ENCODE data around the gene ATP6V0B.

The ATP6V0B gene

DNA sequence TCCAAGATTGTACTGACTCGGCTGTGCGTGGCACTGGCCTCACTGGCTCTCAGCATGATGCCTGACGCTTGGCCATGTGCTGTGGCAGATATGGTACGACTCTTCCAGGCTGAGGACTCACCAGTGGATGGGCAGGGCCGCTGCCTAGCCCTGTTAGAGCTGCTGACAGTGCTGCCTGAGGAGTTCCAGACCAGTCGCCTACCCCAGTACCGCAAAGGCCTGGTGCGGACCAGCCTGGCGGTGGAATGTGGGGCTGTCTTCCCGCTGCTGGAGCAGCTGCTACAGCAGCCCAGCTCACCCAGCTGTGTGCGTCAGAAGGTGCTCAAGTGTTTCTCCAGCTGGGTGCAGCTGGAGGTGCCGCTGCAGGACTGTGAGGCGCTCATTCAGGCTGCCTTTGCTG lies 25.1 kb upstream of the ATP6V0B start:
- no peak overlapping the region for H3K27ac ChIP-seq (replicated peaks)
- TF ChIP-seq GABPA (IDR thresholded peaks at IDR 0.05; ENCODE audit: low read depth), result no peak
- no peak for DNase-seq (ENCODE audit: low read depth in 1 of 2, low spot score in 1 of 2)
- no peaks in the 10 kb centered on the region for H3K27me3 ChIP-seq (ENCODE audit: insufficient read depth, poor library complexity, severe bottlenecking)
- H3K4me3 ChIP-seq (replicated peaks; ENCODE audit: insufficient read depth, low read length), result no peak overlapping the region

DNA sequence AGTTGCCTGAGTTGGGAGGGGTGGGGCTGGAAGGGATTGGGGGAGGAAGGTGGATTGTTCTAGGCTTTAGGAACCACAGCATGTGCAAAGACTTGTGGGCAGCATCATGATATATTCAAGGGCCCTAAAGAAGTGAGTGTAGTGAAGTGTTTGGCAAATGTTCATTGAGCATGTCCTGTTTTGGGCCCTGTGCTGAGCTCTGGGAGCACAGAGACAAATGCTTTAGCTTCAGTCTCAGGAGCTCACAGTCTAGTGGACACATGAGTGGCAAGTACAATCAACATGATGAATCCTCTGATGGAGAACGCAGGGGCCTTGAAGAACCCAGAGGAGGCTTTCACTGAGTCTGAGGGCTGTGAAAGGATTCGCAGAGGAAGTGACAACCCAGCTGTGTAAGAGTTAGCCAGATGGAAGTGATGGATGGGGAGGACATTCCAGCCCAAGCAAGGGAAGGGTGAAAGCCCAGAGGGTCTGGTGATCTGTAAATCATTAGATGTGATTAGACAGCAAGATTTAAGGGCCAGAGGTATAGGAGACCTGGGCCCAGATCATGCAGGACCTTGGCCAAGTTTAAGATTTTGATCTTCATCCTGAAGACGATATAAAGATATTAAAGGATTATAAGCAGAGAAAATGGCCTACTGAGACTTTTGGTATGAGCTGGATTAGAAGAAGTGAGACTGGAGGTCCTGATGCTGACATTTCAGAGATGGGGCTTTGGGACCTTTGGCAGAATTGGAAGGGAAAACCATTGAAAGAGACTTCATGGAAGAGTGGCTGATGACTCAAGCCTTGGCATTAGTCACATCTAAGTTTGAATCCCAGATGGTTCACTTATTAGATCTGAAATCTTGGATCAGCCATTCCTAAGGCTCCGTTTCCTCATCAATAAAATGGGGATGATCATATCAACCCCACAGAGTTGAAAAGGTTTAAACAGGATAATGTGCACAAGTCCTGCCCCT lies 23.5 kb upstream of the ATP6V0B start:
- Histone ChIP-seq H3K4me3 (replicated peaks; ENCODE audit: insufficient read depth, low read length) (no peak overlapping the region), H3K27me3 (ENCODE audit: insufficient read depth, poor library complexity, severe bottlenecking) (no peaks in the 10 kb centered on the region), H3K27ac (replicated peaks) (no peak overlapping the region)
- TF ChIP-seq, protein P1, sequence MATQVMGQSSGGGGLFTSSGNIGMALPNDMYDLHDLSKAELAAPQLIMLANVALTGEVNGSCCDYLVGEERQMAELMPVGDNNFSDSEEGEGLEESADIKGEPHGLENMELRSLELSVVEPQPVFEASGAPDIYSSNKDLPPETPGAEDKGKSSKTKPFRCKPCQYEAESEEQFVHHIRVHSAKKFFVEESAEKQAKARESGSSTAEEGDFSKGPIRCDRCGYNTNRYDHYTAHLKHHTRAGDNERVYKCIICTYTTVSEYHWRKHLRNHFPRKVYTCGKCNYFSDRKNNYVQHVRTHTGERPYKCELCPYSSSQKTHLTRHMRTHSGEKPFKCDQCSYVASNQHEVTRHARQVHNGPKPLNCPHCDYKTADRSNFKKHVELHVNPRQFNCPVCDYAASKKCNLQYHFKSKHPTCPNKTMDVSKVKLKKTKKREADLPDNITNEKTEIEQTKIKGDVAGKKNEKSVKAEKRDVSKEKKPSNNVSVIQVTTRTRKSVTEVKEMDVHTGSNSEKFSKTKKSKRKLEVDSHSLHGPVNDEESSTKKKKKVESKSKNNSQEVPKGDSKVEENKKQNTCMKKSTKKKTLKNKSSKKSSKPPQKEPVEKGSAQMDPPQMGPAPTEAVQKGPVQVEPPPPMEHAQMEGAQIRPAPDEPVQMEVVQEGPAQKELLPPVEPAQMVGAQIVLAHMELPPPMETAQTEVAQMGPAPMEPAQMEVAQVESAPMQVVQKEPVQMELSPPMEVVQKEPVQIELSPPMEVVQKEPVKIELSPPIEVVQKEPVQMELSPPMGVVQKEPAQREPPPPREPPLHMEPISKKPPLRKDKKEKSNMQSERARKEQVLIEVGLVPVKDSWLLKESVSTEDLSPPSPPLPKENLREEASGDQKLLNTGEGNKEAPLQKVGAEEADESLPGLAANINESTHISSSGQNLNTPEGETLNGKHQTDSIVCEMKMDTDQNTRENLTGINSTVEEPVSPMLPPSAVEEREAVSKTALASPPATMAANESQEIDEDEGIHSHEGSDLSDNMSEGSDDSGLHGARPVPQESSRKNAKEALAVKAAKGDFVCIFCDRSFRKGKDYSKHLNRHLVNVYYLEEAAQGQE (IDR thresholded peaks at IDR 0.05; ENCODE audit: insufficient replicate concordance, low read depth), result no peak
- TF ChIP-seq POLR2AphosphoS5 (IDR thresholded peaks at IDR 0.05; ENCODE audit: low read depth), result no peak
- TF ChIP-seq, protein P2, sequence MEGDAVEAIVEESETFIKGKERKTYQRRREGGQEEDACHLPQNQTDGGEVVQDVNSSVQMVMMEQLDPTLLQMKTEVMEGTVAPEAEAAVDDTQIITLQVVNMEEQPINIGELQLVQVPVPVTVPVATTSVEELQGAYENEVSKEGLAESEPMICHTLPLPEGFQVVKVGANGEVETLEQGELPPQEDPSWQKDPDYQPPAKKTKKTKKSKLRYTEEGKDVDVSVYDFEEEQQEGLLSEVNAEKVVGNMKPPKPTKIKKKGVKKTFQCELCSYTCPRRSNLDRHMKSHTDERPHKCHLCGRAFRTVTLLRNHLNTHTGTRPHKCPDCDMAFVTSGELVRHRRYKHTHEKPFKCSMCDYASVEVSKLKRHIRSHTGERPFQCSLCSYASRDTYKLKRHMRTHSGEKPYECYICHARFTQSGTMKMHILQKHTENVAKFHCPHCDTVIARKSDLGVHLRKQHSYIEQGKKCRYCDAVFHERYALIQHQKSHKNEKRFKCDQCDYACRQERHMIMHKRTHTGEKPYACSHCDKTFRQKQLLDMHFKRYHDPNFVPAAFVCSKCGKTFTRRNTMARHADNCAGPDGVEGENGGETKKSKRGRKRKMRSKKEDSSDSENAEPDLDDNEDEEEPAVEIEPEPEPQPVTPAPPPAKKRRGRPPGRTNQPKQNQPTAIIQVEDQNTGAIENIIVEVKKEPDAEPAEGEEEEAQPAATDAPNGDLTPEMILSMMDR (IDR thresholded peaks at IDR 0.05; ENCODE audit: insufficient read depth, low read length), result no peak
- TF ChIP-seq GABPA (IDR thresholded peaks at IDR 0.05; ENCODE audit: low read depth), result no peak
- no peak for TF ChIP-seq SPI1 (IDR thresholded peaks at IDR 0.05; ENCODE audit: borderline replicate concordance, low read depth)
- DNase-seq (ENCODE audit: low read depth in 1 of 2, low spot score in 1 of 2), result no peak

DNA sequence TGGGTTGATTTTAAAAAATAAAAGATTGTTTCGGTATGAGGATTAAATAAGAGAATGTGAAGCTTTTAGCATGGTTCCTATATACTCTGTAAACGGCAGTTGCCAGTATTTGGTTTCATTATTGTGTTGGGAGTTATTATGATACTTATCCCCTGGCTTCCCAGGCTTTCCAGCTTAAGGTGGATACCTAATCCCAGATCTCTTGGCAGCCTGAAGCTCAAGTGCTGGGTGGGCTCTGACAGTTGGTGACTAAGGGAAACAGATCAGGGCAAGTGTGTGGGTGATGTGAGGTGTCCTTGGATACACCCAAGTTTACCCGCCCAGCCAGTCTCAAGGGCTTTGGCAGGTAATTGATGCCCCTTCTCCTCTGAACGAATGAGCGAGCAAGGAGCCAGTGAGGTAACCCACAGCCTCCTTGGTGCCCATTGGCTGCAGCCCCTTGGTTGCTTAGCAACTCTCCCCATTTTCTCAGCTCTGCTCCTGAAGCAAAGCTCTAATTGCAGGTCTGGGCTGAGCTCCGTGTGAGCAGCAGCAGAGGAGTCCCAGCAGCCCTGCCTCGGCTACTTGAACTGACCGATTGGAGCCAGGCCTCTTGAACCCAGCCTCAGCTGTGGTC lies 21.9 kb upstream of the ATP6V0B start:
- TF ChIP-seq GABPA (IDR thresholded peaks at IDR 0.05; ENCODE audit: low read depth) (no peak), SPI1 (IDR thresholded peaks at IDR 0.05; ENCODE audit: borderline replicate concordance, low read depth) (no peak), POLR2AphosphoS5 (IDR thresholded peaks at IDR 0.05; ENCODE audit: low read depth) (no peak)
- TF ChIP-seq, protein P2 (IDR thresholded peaks at IDR 0.05; ENCODE audit: insufficient read depth, low read length), result no peak
- TF ChIP-seq, protein P1 (IDR thresholded peaks at IDR 0.05; ENCODE audit: insufficient replicate concordance, low read depth), result no peak
- Histone ChIP-seq H3K27ac (replicated peaks) (no peak overlapping the region), H3K4me3 (replicated peaks; ENCODE audit: insufficient read depth, low read length) (no peak overlapping the region), H3K27me3 (ENCODE audit: insufficient read depth, poor library complexity, severe bottlenecking) (no peaks in the 10 kb centered on the region)
- no peak for DNase-seq (ENCODE audit: low read depth in 1 of 2, low spot score in 1 of 2)

DNA sequence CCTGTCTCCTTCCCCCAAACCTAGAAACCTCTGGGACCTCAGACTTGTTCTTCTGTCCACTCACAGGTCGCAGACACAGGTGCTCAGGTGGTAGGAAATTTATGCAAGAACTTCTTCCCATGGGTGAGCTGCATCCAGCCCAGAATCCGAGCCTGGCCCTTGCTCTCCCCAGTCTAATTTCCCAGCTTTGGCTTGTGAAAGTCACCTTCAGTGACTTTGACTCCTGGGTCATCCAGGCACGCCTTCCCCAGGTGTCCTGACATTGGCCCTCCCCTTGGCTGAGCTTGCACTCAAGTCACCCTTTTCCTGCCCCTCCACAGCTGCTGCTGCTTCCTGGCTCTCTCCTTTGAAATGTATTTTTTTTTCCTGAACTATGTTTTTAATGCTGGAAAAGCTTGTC lies 21.4 kb upstream of the ATP6V0B start:
- H3K27me3 ChIP-seq (ENCODE audit: insufficient read depth, poor library complexity, severe bottlenecking), result no peaks in the 10 kb centered on the region
- H3K27ac ChIP-seq (replicated peaks), result no peak overlapping the region
- H3K4me3 ChIP-seq (replicated peaks; ENCODE audit: insufficient read depth, low read length), result no peak overlapping the region
- TF ChIP-seq GABPA (IDR thresholded peaks at IDR 0.05; ENCODE audit: low read depth) (no peak), POLR2AphosphoS5 (IDR thresholded peaks at IDR 0.05; ENCODE audit: low read depth) (no peak), SPI1 (IDR thresholded peaks at IDR 0.05; ENCODE audit: borderline replicate concordance, low read depth) (no peak)
- TF ChIP-seq, protein P1 (IDR thresholded peaks at IDR 0.05; ENCODE audit: insufficient replicate concordance, low read depth), result no peak
- TF ChIP-seq, protein P2 (IDR thresholded peaks at IDR 0.05; ENCODE audit: insufficient read depth, low read length), result no peak
- DNase-seq (ENCODE audit: low read depth in 1 of 2, low spot score in 1 of 2), result no peak
